OCI-LY3 (cell line): Measurements from ENCODE around the gene DSE.

Source experiments
- H2AFZ ChIP-seq: fragments of 200-600, 300-600 bp; shearing (Covaris generic); 2 replicates; pipeline ENCODE4 v1.6.0; 2014; ENCODE audit warnings: antibody characterized with exemption, low read depth, low read length
- H3K27ac ChIP-seq: fragments of 200-600, 300-600 bp; sonication (generic); 2 replicates; pipeline ENCODE4 v1.5.1; 2014; ENCODE audit warnings: mild to moderate bottlenecking, low read length, moderate library complexity, mixed read lengths
- H3K27me3 ChIP-seq: fragments of 200-600, 300-600 bp; sonication (generic); 2 replicates; pipeline ENCODE4 v1.6.1; 2014; ENCODE audit warnings: low read depth, low read length, mixed read lengths
- H3K36me3 ChIP-seq: fragments of 200-600, 300-600 bp; sonication (generic); replicated peaks from 2 replicates; pipeline ENCODE3; 2014; ENCODE audit warnings: low read depth, low read length, mixed read lengths
- H3K4me1 ChIP-seq: fragments of 300-600, 200-600 bp; sonication (generic); 2 replicates; pipeline ENCODE4 v1.6.1; 2014; ENCODE audit warnings: low read length, mixed read lengths
- H3K4me2 ChIP-seq: fragments of 200-600, 300-600 bp; sonication (generic); 2 replicates; pipeline ENCODE4 v1.6.1; 2014; ENCODE audit warnings: low read length, mixed read lengths
- H3K4me3 ChIP-seq: fragments of 300-600, 200-600 bp; sonication (generic); 2 replicates; pipeline ENCODE4 v1.5.1; 2014; ENCODE audit warnings: antibody characterized with exemption, mild to moderate bottlenecking, low read length, moderate library complexity
- H3K79me2 ChIP-seq: fragments of 300-600, 200-600 bp; shearing (Covaris generic); 2 replicates; pipeline ENCODE4 v1.6.1; 2014; ENCODE audit warnings: mild to moderate bottlenecking, low read length, mixed read lengths
- H3K9ac ChIP-seq: fragments of 300-600, 200-600 bp; shearing (Covaris generic); 2 replicates; pipeline ENCODE4 v1.6.0; 2014; ENCODE audit warnings: mild to moderate bottlenecking, low read length, moderate library complexity
- H3K9me3 ChIP-seq: fragments of 200-600, 300-600 bp; shearing (Covaris generic); 2 replicates; pipeline ENCODE4 v1.6.1; 2014; ENCODE audit warnings: low read length, mixed read lengths; ENCODE audit not compliant: insufficient read depth
- H4K20me1 ChIP-seq: fragments of 200-600, 300-600 bp; sonication (generic); 2 replicates; pipeline ENCODE4 v1.6.1; 2016; ENCODE audit warnings: low read length, mixed read lengths; ENCODE audit not compliant: insufficient read depth
- CTCF ChIP-seq: fragments of 200-600, 300-600 bp; sonication (generic); IDR thresholded peaks from 2 replicates; pipeline ENCODE4 v1.5.1; 2014; ENCODE audit warnings: antibody characterized with exemption, low read length, low read depth
- EZH2phosphoT487 ChIP-seq: fragments of 200-600 bp; shearing (Covaris generic); IDR thresholded peaks from 2 replicates; pipeline ENCODE4 v1.6.1; 2018; ENCODE audit warnings: antibody characterized with exemption, mixed run types, low read depth

Gene DSE

GRCh38 chr6:116412270-116412669 lies 41.5 kb downstream of the DSE start:
- Histone ChIP-seq H3K4me2 (no peak overlapping the region), H3K27ac (no peak overlapping the region), H3K27me3 (no peaks in the 10 kb centered on the region), H3K4me3 (no peak overlapping the region), H4K20me1 (peaks cover 21% of the 10 kb centered on the region), H2AFZ (no peak overlapping the region), H3K9ac (no peak overlapping the region), H3K9me3 (no peaks in the 10 kb centered on the region), H3K36me3 (peaks cover 26% of the 10 kb centered on the region), H3K79me2 (peaks cover 97% of the 10 kb centered on the region), H3K4me1 (peaks cover 49% of the 10 kb centered on the region)
- no peak for TF ChIP-seq CTCF
- no peak for TF ChIP-seq EZH2phosphoT487

DNA sequence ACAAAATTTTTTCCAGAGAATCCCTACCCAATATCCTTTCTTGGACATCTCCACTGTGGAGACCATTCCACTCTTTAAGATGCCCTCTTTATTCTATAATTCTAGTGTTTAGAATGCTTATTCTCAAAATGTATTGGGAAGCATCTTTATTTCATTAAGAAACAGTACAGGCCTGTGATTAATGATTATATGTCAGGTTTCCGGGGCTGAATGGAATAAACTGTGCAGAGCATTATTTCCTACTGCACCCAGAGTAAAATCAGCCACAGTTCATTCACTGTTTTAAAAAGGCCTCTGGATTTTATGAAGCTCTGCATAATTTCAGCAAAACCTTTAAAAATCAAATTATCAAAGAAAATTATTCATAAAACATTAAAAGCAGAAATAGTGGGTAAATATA lies 42.6 kb downstream of the DSE start:
- Histone ChIP-seq H2AFZ (no peak overlapping the region), H3K4me1 (peaks cover 38% of the 10 kb centered on the region), H3K9ac (no peak overlapping the region), H3K79me2 (peaks cover 95% of the 10 kb centered on the region), H3K36me3 (peaks cover 22% of the 10 kb centered on the region), H3K9me3 (no peaks in the 10 kb centered on the region), H3K4me3 (no peak overlapping the region), H3K27me3 (no peaks in the 10 kb centered on the region), H3K4me2 (no peak overlapping the region), H3K27ac (no peak overlapping the region), H4K20me1 (peaks cover 25% of the 10 kb centered on the region)
- TF ChIP-seq EZH2phosphoT487: no peak
- TF ChIP-seq CTCF: no peak

- no peaks in the 10 kb centered on the region for H3K4me1 ChIP-seq
- H3K4me2 ChIP-seq: no peak overlapping the region
- no peak overlapping the region for H3K27ac ChIP-seq
- peaks cover 9% of the 10 kb centered on the region for H3K36me3 ChIP-seq
- peaks cover 45% of the 10 kb centered on the region for H4K20me1 ChIP-seq
- H3K79me2 ChIP-seq: peaks cover 95% of the 10 kb centered on the region
- TF ChIP-seq CTCF: no peak
- no peak for TF ChIP-seq EZH2phosphoT487
- H3K27me3 ChIP-seq: no peaks in the 10 kb centered on the region
- H3K4me3 ChIP-seq: no peak overlapping the region
- H3K9ac ChIP-seq: no peak overlapping the region
- H2AFZ ChIP-seq: no peak overlapping the region
- no peaks in the 10 kb centered on the region for H3K9me3 ChIP-seq
Measured at GRCh38 chr6:116417661-116418060, 46.9 kb downstream of the DSE start.

- no peak overlapping the region for H3K4me3 ChIP-seq
- H4K20me1 ChIP-seq: peaks cover 49% of the 10 kb centered on the region
- TF ChIP-seq CTCF: no peak
- no peak for TF ChIP-seq EZH2phosphoT487
- no peak overlapping the region for H2AFZ ChIP-seq
- H3K4me2 ChIP-seq: no peak overlapping the region
- H3K27ac ChIP-seq: no peak overlapping the region
- H3K27me3 ChIP-seq: no peaks in the 10 kb centered on the region
- H3K9me3 ChIP-seq: no peaks in the 10 kb centered on the region
- peaks cover 95% of the 10 kb centered on the region for H3K79me2 ChIP-seq
- H3K4me1 ChIP-seq: no peaks in the 10 kb centered on the region
- H3K36me3 ChIP-seq: peaks cover 9% of the 10 kb centered on the region
- H3K9ac ChIP-seq: no peak overlapping the region
Measured at GRCh38 chr6:116419069-116419786, 48.5 kb downstream of the DSE start.
